Liver (tissue), 9 donors: ENCODE data around the gene YPEL2. TPM values are rescaled to one million over a fixed set of nuclear protein-coding genes. Genes with fewer than 3 reads are reported as not detected.

Experiments used
- DNase-seq: peaks from one replicate; pipeline ENCODE4 v3.0.0-alpha.2; 2017; ENCODE audit warnings: low spot score
- H3K27ac ChIP-seq, 2 donors: one replicate each; pipeline ENCODE4 v1.7.0; 2013; ENCODE audit warnings: inconsistent platforms in 2 of 2, low read length in 2 of 2, control low read depth in 1 of 2, low read depth in 1 of 2, mild to moderate bottlenecking in 1 of 2
- H3K27me3 ChIP-seq, 4 donors: one replicate each; pipeline versions ENCODE4 v1.6.1 to v1.7.0; 2013; ENCODE audit warnings: low read length in 3 of 4, inconsistent platforms in 1 of 4, mild to moderate bottlenecking in 1 of 4, moderate library complexity in 1 of 4; ENCODE audit not compliant: control insufficient read depth in 4 of 4, insufficient read depth in 4 of 4
- H3K36me3 ChIP-seq, 4 donors: one replicate each; pipeline versions ENCODE4 v1.6.1 to v1.7.0; 2013; ENCODE audit warnings: low read length in 3 of 4, mild to moderate bottlenecking in 3 of 4, low read depth in 1 of 4, moderate library complexity in 1 of 4; ENCODE audit not compliant: control insufficient read depth in 4 of 4, insufficient read depth in 3 of 4
- H3K4me1 ChIP-seq, 4 donors: one replicate each; pipeline versions ENCODE4 v1.6.1 to v1.7.0; 2013; ENCODE audit warnings: low read length in 3 of 4, mild to moderate bottlenecking in 3 of 4, moderate library complexity in 1 of 4; ENCODE audit not compliant: control insufficient read depth in 4 of 4, insufficient read depth in 4 of 4
- H3K4me3 ChIP-seq, 3 donors: one replicate each; pipeline versions ENCODE4 v1.6.1 to v1.7.0; 2013; ENCODE audit warnings: low read length in 3 of 3, control low read depth in 1 of 3, low read depth in 1 of 3, mild to moderate bottlenecking in 1 of 3
- H3K9ac ChIP-seq, 2 donors: one replicate each; pipeline ENCODE4 v1.7.0; 2013; ENCODE audit warnings: low read length in 2 of 2, mild to moderate bottlenecking in 2 of 2, moderate library complexity in 2 of 2, control low read depth in 1 of 2, low read depth in 1 of 2
- H3K9me3 ChIP-seq, 4 donors: one replicate each; pipeline versions ENCODE4 v1.6.1 to v1.7.0; 2013; ENCODE audit warnings: low read length in 3 of 4; ENCODE audit not compliant: control insufficient read depth in 4 of 4
- ATF3 ChIP-seq: IDR thresholded peaks from 2 replicates; pipeline ENCODE4 v1.6.1; 2016; ENCODE audit warnings: antibody characterized with exemption
- CTCF ChIP-seq: fragments of 150-350 bp; IDR thresholded peaks from 2 replicates; pipeline ENCODE4 v1.5.1; 2017; ENCODE audit warnings: improper control_type of control experiment, low read depth, low read length; ENCODE audit not compliant: missing input control
- EGR1 ChIP-seq, 2 donors: IDR thresholded peaks; 2 replicates each; pipeline ENCODE4 v1.6.1; 2016 to 2018; ENCODE audit warnings: antibody characterized with exemption in 2 of 2, low read depth in 2 of 2
- FOXA1 ChIP-seq: IDR thresholded peaks from 2 replicates; pipeline ENCODE4 v1.6.1; 2016; ENCODE audit warnings: antibody characterized with exemption
- FOXA2 ChIP-seq: IDR thresholded peaks from 2 replicates; pipeline ENCODE4 v1.6.1; 2016; ENCODE audit warnings: antibody characterized with exemption
- GABPA ChIP-seq, 2 donors: IDR thresholded peaks in 1 of 2; conservative IDR thresholded peaks in 1 of 2; 2 replicates each; pipeline ENCODE4 v1.6.1; 2016; ENCODE audit warnings: antibody characterized with exemption in 2 of 2, mild to moderate bottlenecking in 1 of 2, moderate library complexity in 1 of 2
- HNF4A ChIP-seq, 2 donors: conservative IDR thresholded peaks; 2 replicates each; pipeline ENCODE4 v1.6.1; 2016; ENCODE audit warnings: antibody characterized with exemption in 2 of 2, mild to moderate bottlenecking in 2 of 2
- HNF4G ChIP-seq: IDR thresholded peaks from 2 replicates; pipeline ENCODE4 v1.6.1; 2016; ENCODE audit warnings: antibody characterized with exemption
- MAX ChIP-seq: IDR thresholded peaks from 2 replicates; pipeline ENCODE4 v1.6.1; 2016; ENCODE audit warnings: antibody characterized with exemption
- NR2F2 ChIP-seq: IDR thresholded peaks from 2 replicates; pipeline ENCODE4 v1.6.1; 2016; ENCODE audit warnings: antibody characterized with exemption
- RXRA ChIP-seq, 2 donors: IDR thresholded peaks; 2 replicates each; pipeline ENCODE4 v1.6.1; 2017 to 2018; ENCODE audit warnings: antibody characterized with exemption in 2 of 2, mild to moderate bottlenecking in 1 of 2
- SP1 ChIP-seq: IDR thresholded peaks from 2 replicates; pipeline ENCODE4 v1.6.1; 2018; ENCODE audit warnings: antibody characterized with exemption, mild to moderate bottlenecking
- TAF1 ChIP-seq: conservative IDR thresholded peaks from 2 replicates; pipeline ENCODE4 v1.6.1; 2016; ENCODE audit warnings: antibody characterized with exemption, mild to moderate bottlenecking
- YY1 ChIP-seq: IDR thresholded peaks from 2 replicates; pipeline ENCODE4 v1.6.1; 2016; ENCODE audit warnings: antibody characterized with exemption, mild to moderate bottlenecking
- ZBTB33 ChIP-seq: IDR thresholded peaks from 2 replicates; pipeline ENCODE4 v1.6.1; 2016; ENCODE audit warnings: antibody characterized with exemption
- WGBS: extraction: QIAGEN DNeasy Blood & Tissue Kit; methylation state at CpG from one replicate; pipeline ENCODE4 v1.1.7; 2013; 5-methylcytosine and 5-hydroxymethylcytosine counted together
- polyA plus RNA-seq, 2 donors: library from polyadenylated mRNA; stranded (reverse) in 1 of 2; unstranded in 1 of 2; fragments of 200-250 nt in 1 of 2; fragments of >200 nt in 1 of 2; fragmentation: Nextera tagmentation in 1 of 2; extraction: Ambion mirVana in 1 of 2; gene quantifications; one replicate each; pipeline versions ENCODE4 v1.2.1 to v1.2.3, GENCODE V29; 2013 to 2015
- total RNA-seq, 2 donors: library from RNA; depleted of rRNA; stranded (reverse); fragments of >200 nt; gene quantifications; one replicate each; pipeline ENCODE4 v1.2.3, GENCODE V29; 2014
- TF ChIP-seq, protein P1 (sequence below): IDR thresholded peaks from 2 replicates; pipeline ENCODE4 v1.6.1; 2016; ENCODE audit warnings: antibody characterized with exemption, mild to moderate bottlenecking
- donor health status: healthy.
- donor health status: healthy.
- donor health status: healthy.
- donor health status: healthy.
- donor health status: healthy.

The YPEL2 gene
- total and polyA plus RNA-seq, 4 donors: 4.2 to 23.8 (median 11.3) TPM

- DNase-seq: no peak
- no peak overlapping the region for H3K9ac ChIP-seq
- peaks cover 0 to 2% (median 0%) of the 10 kb centered on the region in 4 donors for H3K4me1 ChIP-seq
- H3K36me3 ChIP-seq: no peaks in the 10 kb centered on the region
- TF ChIP-seq FOXA1: no peak
- no peak for TF ChIP-seq ATF3
- TF ChIP-seq MAX: no peak
- no peak for TF ChIP-seq ZBTB33
- TF ChIP-seq YY1: no peak
- TF ChIP-seq TAF1: no peak
- no peak for TF ChIP-seq HNF4G
- no peak for TF ChIP-seq RXRA (IDR thresholded peaks at IDR 0.05)
- no peak for TF ChIP-seq CTCF
- TF ChIP-seq SP1: no peak
- TF ChIP-seq EGR1 (IDR thresholded peaks at IDR 0.05; ENCODE audit: low read depth in 2 of 2): no peak
- TF ChIP-seq, protein P1, sequence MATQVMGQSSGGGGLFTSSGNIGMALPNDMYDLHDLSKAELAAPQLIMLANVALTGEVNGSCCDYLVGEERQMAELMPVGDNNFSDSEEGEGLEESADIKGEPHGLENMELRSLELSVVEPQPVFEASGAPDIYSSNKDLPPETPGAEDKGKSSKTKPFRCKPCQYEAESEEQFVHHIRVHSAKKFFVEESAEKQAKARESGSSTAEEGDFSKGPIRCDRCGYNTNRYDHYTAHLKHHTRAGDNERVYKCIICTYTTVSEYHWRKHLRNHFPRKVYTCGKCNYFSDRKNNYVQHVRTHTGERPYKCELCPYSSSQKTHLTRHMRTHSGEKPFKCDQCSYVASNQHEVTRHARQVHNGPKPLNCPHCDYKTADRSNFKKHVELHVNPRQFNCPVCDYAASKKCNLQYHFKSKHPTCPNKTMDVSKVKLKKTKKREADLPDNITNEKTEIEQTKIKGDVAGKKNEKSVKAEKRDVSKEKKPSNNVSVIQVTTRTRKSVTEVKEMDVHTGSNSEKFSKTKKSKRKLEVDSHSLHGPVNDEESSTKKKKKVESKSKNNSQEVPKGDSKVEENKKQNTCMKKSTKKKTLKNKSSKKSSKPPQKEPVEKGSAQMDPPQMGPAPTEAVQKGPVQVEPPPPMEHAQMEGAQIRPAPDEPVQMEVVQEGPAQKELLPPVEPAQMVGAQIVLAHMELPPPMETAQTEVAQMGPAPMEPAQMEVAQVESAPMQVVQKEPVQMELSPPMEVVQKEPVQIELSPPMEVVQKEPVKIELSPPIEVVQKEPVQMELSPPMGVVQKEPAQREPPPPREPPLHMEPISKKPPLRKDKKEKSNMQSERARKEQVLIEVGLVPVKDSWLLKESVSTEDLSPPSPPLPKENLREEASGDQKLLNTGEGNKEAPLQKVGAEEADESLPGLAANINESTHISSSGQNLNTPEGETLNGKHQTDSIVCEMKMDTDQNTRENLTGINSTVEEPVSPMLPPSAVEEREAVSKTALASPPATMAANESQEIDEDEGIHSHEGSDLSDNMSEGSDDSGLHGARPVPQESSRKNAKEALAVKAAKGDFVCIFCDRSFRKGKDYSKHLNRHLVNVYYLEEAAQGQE: no peak
- no peak for TF ChIP-seq GABPA (IDR thresholded peaks at IDR 0.05 in 1 of 2, conservative IDR thresholded peaks at IDR 0.05 in 1 of 2)
- TF ChIP-seq FOXA2: no peak
- no peak for TF ChIP-seq HNF4A (conservative IDR thresholded peaks at IDR 0.05)
- TF ChIP-seq NR2F2: no peak
- no peak overlapping the region for H3K4me3 ChIP-seq
- no peaks in the 10 kb centered on the region for H3K27me3 ChIP-seq
- 89% methylated on average over 4 of the region's 4 CpGs for WGBS
- no peaks in the 10 kb centered on the region for H3K9me3 ChIP-seq
- H3K27ac ChIP-seq: no peak overlapping the region
Measured at GRCh38 chr17:59315866-59316265, 15.6 kb upstream of the YPEL2 start.
